Activated T-helper 2 cell treated with anti-CD3 and anti-CD28 coated beads, Interferon-gamma antibody, Interleukin-2, Interleukin-4, amounts not matched to agents 10 μg/mL and 5 μg/mL and 100 μg/mL, durations not matched to agents 14 hours and 24 hours and 36 hours (primary cell): ENCODE results near the gene RAD17. TPM values are rescaled to one million over a fixed set of nuclear protein-coding genes. Genes with fewer than 3 reads are reported as not detected.
"Not testable (repeated sequence)": the region's sequence is repeated elsewhere in the genome, so short reads cannot be mapped to it uniquely, and the experiment has no call there.

Experiments used
- DNase-seq: peaks from one replicate; pipeline ENCODE4 v3.0.0; 2021; ENCODE audit warnings: low spot score
- H3K27ac Mint-ChIP-seq: one replicate; pipeline ENCODE4 v1.8.0; 2021; ENCODE audit warnings: mixed read lengths
- H3K27me3 Mint-ChIP-seq: one replicate; pipeline ENCODE4 v1.8.0; 2021; ENCODE audit warnings: low read depth, mixed read lengths
- H3K36me3 Mint-ChIP-seq: one replicate; pipeline ENCODE4 v1.8.0; 2021; ENCODE audit warnings: low read depth, mixed read lengths
- H3K4me1 Mint-ChIP-seq: one replicate; pipeline ENCODE4 v1.8.0; 2021; ENCODE audit warnings: low read depth, mixed read lengths
- H3K4me3 Mint-ChIP-seq: one replicate; pipeline ENCODE4 v1.8.0; 2021; ENCODE audit warnings: low read depth, mild to moderate bottlenecking, moderate library complexity, mixed read lengths
- H3K9me3 Mint-ChIP-seq: one replicate; pipeline ENCODE4 v1.8.0; 2021; ENCODE audit warnings: mixed read lengths
- intact Hi-C: fragments of 100-400 bp; cut with micrococcal nuclease; formaldehyde crosslinking; loops from one replicate; pipeline ENCODE4 v1.15.1; 2023
- total RNA-seq: library from RNA; stranded (reverse); gene quantifications from 2 replicates; pipeline ENCODE4 v1.2.3, GENCODE V29; 2022

RAD17 gene
- total RNA-seq, 1 donor from 2014 or later: 28.0 TPM

- H3K9me3 Mint-ChIP-seq, H3K4me1 Mint-ChIP-seq, H3K27ac Mint-ChIP-seq, DNase-seq, H3K27me3 Mint-ChIP-seq, H3K36me3 Mint-ChIP-seq, intact Hi-C loops, H3K4me3 Mint-ChIP-seq: not testable (repeated sequence)
Measured at GRCh38 chr5:69453487-69453886, 83.9 kb downstream of the RAD17 start.

GRCh38 chr5:69454460-69455249 lies 85.0 kb downstream of the RAD17 start:
- H3K27ac Mint-ChIP-seq: no peak overlapping the region
- H3K27me3 Mint-ChIP-seq: peaks cover 2% of the 10 kb centered on the region
- H3K4me3 Mint-ChIP-seq: no peak overlapping the region

GRCh38 chr5:69455428-69455988 lies 85.9 kb downstream of the RAD17 start:
- H3K4me1 Mint-ChIP-seq, H3K27ac Mint-ChIP-seq, DNase-seq, H3K4me3 Mint-ChIP-seq, H3K27me3 Mint-ChIP-seq, intact Hi-C loops, H3K9me3 Mint-ChIP-seq, H3K36me3 Mint-ChIP-seq: not testable (repeated sequence)

More at GRCh38 chr5:69454460-69455249, 85.0 kb downstream of the RAD17 start:
- Mint-ChIP-seq H3K36me3 (no peaks in the 10 kb centered on the region), H3K4me1 (no peaks in the 10 kb centered on the region), H3K9me3 (no peaks in the 10 kb centered on the region)
- intact Hi-C loops: no loop called here
- no peak for DNase-seq

GRCh38 chr5:69462170-69462569 lies 92.6 kb downstream of the RAD17 start:
- Mint-ChIP-seq H3K27me3 (peaks cover 2% of the 10 kb centered on the region), H3K27ac (no peak overlapping the region), H3K4me3 (no peak overlapping the region), H3K36me3 (no peaks in the 10 kb centered on the region), H3K9me3 (no peaks in the 10 kb centered on the region), H3K4me1 (no peaks in the 10 kb centered on the region)
- intact Hi-C loops: no loop called here
- DNase-seq: no peak

Other genes starting within 250 kb of the RAD17 start
- gene CCNB1, start 202.7 kb upstream of the RAD17 start, total RNA-seq: 152 and 164 TPM in 2 replicates
- 35.3 and 37.0 TPM in 2 replicates for gene CENPH, start 180.2 kb upstream of the RAD17 start, total RNA-seq
- gene CDK7, start 134.9 kb upstream of the RAD17 start, total RNA-seq: 46.0 and 49.4 TPM in 2 replicates
- gene CCDC125, start 37.0 kb upstream of the RAD17 start, total RNA-seq: 10.0 and 10.1 TPM in 2 replicates
- gene AK6, start 298 bp upstream of the RAD17 start, total RNA-seq: 59.8 and 60.1 TPM in 2 replicates
- gene TAF9, start 298 bp upstream of the RAD17 start, total RNA-seq: 58.0 and 63.2 TPM in 2 replicates
- 0.14 and 0.16 TPM in 2 replicates for gene MARVELD2, start 45.3 kb downstream of the RAD17 start, total RNA-seq
- gene OCLN, start 123.0 kb downstream of the RAD17 start, total RNA-seq: 0.11 and 0.21 TPM in 2 replicates
- gene GTF2H2C, start 190.4 kb downstream of the RAD17 start, total RNA-seq: 49.5 and 49.7 TPM in 2 replicates